ENCODE data around the gene TRIM46. TPM values are rescaled to one million over a fixed set of nuclear protein-coding genes. Genes with fewer than 3 reads are reported as not detected.

The TRIM46 gene
- total and polyA plus RNA-seq, 9 of the 15 experiments (the other 6 are each of a cell fraction or from before 2014, with no cell fraction given), result 0.05 to 0.60 (median 0.16) TPM; not detected in 3

- 0 out of 2 replicates have a peak, but pooled peaks have one; percentile 61 for TF ChIP-seq KLF1 (tag; IDR thresholded peaks at IDR 0.05)
- TF ChIP-seq ZNF780A (CRISPR knock-in tag; IDR thresholded peaks at IDR 0.05), result no peak
- no peak for TF ChIP-seq NELFE (IDR thresholded peaks at IDR 0.05; ENCODE audit: insufficient read depth, insufficient read length)
- peak; percentile 57 for TF ChIP-seq MGA (IDR thresholded peaks at IDR 0.05)
- TF ChIP-seq CREB1 (IDR thresholded peaks at IDR 0.05), result peak; percentile 76
- TF ChIP-seq CREB1 (CRISPR knock-in tag; IDR thresholded peaks at IDR 0.05), result peak; percentile 59; the same call in 1 of the 2 replicates
- peak; percentile 16 for TF ChIP-seq MEIS2 (IDR thresholded peaks at IDR 0.05; ENCODE audit: partially characterized antibody)
- peak; percentile 37; the same call in 1 of the 2 replicates for TF ChIP-seq ARID1B (IDR thresholded peaks at IDR 0.05)
- peak; percentile 28 for TF ChIP-seq ZBED1 (IDR thresholded peaks at IDR 0.05)
- no peak for TF ChIP-seq PTTG1 (tag; IDR thresholded peaks at IDR 0.05; ENCODE audit: low read depth)
- TF ChIP-seq ZNF324 (CRISPR knock-in tag; IDR thresholded peaks at IDR 0.05), result no peak
- TF ChIP-seq ZKSCAN1 (IDR thresholded peaks at IDR 0.05; ENCODE audit: low read depth, low read length), result peak; percentile 62
- TF ChIP-seq SRF (CRISPR knock-in tag; IDR thresholded peaks at IDR 0.05), result no peak
- TF ChIP-seq VEZF1 (CRISPR knock-in tag; IDR thresholded peaks at IDR 0.05), result peak; percentile 74; the same call in 1 of the 2 replicates
- peak; percentile 66; the same call in 1 of the 2 replicates for TF ChIP-seq NBN (IDR thresholded peaks at IDR 0.05; ENCODE audit: low read depth)
- TF ChIP-seq KLF10 (CRISPR knock-in tag; IDR thresholded peaks at IDR 0.05), result no peak
- no peak for TF ChIP-seq ZC3H4 (CRISPR knock-in tag; IDR thresholded peaks at IDR 0.05; ENCODE audit: borderline replicate concordance)
- no peak for TF ChIP-seq ZNF586 (CRISPR knock-in tag; conservative IDR thresholded peaks at IDR 0.05)
These were observed 38.7 kb upstream of the TRIM46 start (continued) for GRCh38 chr1:155134880-155135414.
